GM18507 (cell line): ENCODE data around the gene ENC1.
A peak's percentile ranks its signal among the peaks of the same experiment; 100 is the strongest.

Source experiments
- DNase-seq: peaks from one replicate; pipeline ENCODE4 v3.0.0; 2011; ENCODE audit warnings: low read depth; ENCODE audit not compliant: insufficient read length; ENCODE audit errors: extremely low spot score
- FAIRE-seq: peaks from 2 replicates; lab custom pipeline; 2011; peaks lifted over from hg19 to GRCh38; lab: Jason Lieb, UNC

The ENC1 gene

DNA sequence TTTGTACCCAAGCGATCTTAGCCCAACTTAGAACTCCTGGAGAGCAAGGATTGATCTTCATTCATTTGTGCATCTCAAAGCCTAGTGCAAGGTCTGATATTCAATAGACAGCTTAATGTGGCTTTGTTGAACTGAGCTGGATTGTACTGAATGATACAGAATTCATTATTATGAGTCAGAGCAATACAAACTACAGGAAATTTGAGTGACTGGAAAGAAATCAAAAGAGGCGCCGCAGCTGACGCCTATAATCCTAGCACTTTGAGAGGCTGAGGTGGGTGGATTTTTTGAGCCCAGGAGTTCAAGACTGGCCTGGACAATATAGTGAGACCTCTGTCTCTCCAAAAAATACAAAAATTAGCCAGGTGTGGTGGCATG lies 58.6 kb downstream of the ENC1 start:
- no peak for DNase-seq
- no peak for FAIRE-seq

DNA sequence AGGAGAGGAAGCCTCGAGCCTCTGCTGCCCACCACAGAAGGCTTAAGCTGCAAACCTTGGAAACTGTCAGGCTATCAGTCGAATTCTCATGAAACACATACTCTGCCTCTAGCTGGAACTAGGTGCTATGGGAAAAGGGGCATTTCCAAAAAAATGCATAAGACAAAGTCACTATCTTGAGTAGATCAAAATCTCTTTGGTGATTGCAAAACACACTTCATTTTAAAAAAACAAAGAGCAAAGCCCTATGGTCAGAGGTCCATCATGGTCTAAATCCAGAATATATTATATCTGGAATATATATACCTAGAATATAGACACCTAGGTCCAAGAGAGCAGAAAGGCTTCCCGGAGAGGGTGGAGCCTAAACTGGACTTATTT lies 59.8 kb downstream of the ENC1 start:
- DNase-seq (no peak), FAIRE-seq (no peak)

DNA sequence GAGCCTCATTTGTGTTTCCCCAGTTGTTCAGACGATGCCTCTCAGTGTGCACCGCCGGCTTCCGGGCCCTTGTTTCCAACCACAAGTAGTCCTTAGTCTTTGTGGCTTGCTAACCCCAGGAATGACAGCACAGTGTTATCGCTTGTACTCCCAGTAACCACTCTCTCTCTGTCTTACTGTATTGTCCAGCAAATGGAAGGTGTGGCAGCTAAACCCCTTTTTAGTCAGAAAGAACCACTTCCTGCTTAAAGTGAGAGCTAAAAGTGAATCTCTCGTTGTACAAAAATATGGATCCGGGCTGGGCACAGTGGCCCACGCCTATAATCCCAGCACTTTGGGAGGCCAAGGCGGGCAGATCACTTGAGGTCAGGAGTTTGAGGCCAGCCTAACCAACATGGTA lies 61.3 kb downstream of the ENC1 start:
- DNase-seq, result peak; percentile 48
- FAIRE-seq, result peak; percentile 82

DNA sequence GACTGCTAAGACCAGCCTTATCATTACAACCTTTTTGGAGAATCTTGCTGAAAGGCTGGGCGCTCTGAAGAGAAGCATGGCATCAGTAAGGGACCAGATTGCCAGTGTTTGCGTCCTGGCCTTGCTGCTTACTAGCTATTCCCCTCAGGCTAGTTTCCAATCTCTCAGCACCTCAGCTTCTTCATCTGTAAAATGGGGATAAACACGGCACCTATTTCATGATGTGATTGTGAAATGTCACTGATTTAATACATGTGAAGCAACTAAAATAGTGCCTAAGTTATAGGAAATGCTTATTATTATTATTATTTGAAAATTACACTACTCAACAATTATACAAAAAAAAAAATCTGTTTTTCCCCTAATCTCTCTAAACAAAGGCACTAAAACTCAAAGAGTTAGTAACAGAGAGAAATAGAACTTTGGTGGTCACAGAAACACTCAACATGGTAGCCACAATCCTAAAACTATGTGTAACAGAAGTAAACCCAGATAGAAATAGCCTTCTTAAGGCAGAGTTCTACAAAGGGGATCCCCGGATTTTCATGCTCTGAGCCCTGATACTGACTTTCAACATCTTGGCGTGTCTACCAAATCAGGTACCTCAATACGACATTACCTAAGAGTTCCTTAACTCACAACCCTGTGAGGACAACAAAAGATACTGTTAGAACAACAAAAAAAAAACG lies 62.0 kb downstream of the ENC1 start:
- DNase-seq (no peak), FAIRE-seq (peak; percentile 62)
